Measurements from ENCODE around the gene CLPTM1L.

GRCh38 chr5:1320436-1321344 lies 24.2 kb downstream of the CLPTM1L start:
- no peak for TF ChIP-seq POLR2A (IDR thresholded peaks at IDR 0.05; ENCODE audit: low read length)
- TF ChIP-seq GATA1 (IDR thresholded peaks at IDR 0.05; ENCODE audit: low read depth, low read length): no peak
